HEK293 (cell line): ENCODE results near the gene GAPDHS.
A peak's percentile ranks its signal among the peaks of the same experiment; 100 is the strongest.

Experiments
- CTCF ChIA-PET: fragments of 350-600 bp; formaldehyde crosslinking; extraction: SDS; loops from one replicate; lab custom pipeline; 2021; ENCODE audit warnings: antibody characterized with exemption; lab: Yijun Ruan, JAX
- POLR2A ChIA-PET: fragments of 300-600 bp; formaldehyde crosslinking; extraction: SDS; loops from one replicate; lab custom pipeline; 2020; ENCODE audit warnings: antibody characterized with exemption, inconsistent platforms; lab: Yijun Ruan, JAX
- H3K27ac ChIP-seq: fragments of 200-500 bp; sonication (Bioruptor generic); 2 replicates; pipeline ENCODE4 v1.5.1; 2014; ENCODE audit warnings: low read depth, low read length, control low read depth, inconsistent platforms; ENCODE audit errors: extremely low read depth
- H3K36me3 ChIP-seq, 2 experiments: fragments of 200-500 bp in 1 of 2; sonication (Bioruptor generic) in 1 of 2; 1 replicate in 1 of 2; 2 replicates in 1 of 2; pipeline ENCODE4 v1.5.1; 2014 to 2017; ENCODE audit warnings: inconsistent platforms in 2 of 2, low read length in 2 of 2; ENCODE audit not compliant: control insufficient read depth in 2 of 2, insufficient read depth in 1 of 2
- H3K4me1 ChIP-seq: fragments of 200-500 bp; sonication (Bioruptor generic); 2 replicates; pipeline ENCODE4 v1.5.1; 2014; ENCODE audit warnings: mild to moderate bottlenecking, low read length, inconsistent platforms; ENCODE audit not compliant: control insufficient read depth, insufficient read depth
- H3K4me3 ChIP-seq: 2 replicates; pipeline ENCODE4 v1.5.1; 2011; ENCODE audit warnings: low read depth, mild to moderate bottlenecking, control low read depth, low read length, moderate library complexity
- H3K9me3 ChIP-seq: fragments of 200-500 bp; sonication (Bioruptor generic); 2 replicates; pipeline ENCODE4 v1.5.1; 2014; ENCODE audit warnings: low read depth, low read length, inconsistent platforms; ENCODE audit not compliant: control insufficient read depth, insufficient read depth
- BCL11A ChIP-seq: fragments of 450-650 bp; formaldehyde crosslinking; IDR thresholded peaks from 2 replicates; pipeline ENCODE4 v1.5.1; 2016; ENCODE audit warnings: low read depth, missing biosample characterization, missing genetic modification characterization
- EGR2 ChIP-seq: fragments of 450-650 bp; formaldehyde crosslinking; IDR thresholded peaks from 2 replicates; pipeline ENCODE4 v1.5.1; 2016; ENCODE audit warnings: low read depth, missing biosample characterization, missing genetic modification characterization
- GLIS1 ChIP-seq: fragments of 450-650 bp; formaldehyde crosslinking; IDR thresholded peaks from 2 replicates; pipeline ENCODE4 v1.5.1; 2016; ENCODE audit warnings: missing biosample characterization, missing genetic modification characterization
- HOXC10 ChIP-seq: sonication (generic); formaldehyde crosslinking; IDR thresholded peaks from 2 replicates; pipeline ENCODE4 v1.8.1; 2023; ENCODE audit warnings: mild to moderate bottlenecking, missing genetic modification reagents
- KLF17 ChIP-seq: fragments of 450-650 bp; formaldehyde crosslinking; IDR thresholded peaks from 2 replicates; pipeline ENCODE4 v1.5.1; 2016; ENCODE audit warnings: missing biosample characterization, missing genetic modification characterization
- KLF7 ChIP-seq: fragments of 450-650 bp; formaldehyde crosslinking; IDR thresholded peaks from 2 replicates; pipeline ENCODE4 v1.5.1; 2016; ENCODE audit warnings: missing biosample characterization, missing genetic modification characterization, borderline replicate concordance
- KLF8 ChIP-seq: fragments of 450-650 bp; formaldehyde crosslinking; IDR thresholded peaks from 2 replicates; pipeline ENCODE4 v1.5.1; 2016; ENCODE audit warnings: missing biosample characterization, missing genetic modification characterization
- MEIS1 ChIP-seq: sonication (generic); formaldehyde crosslinking; IDR thresholded peaks from 2 replicates; pipeline ENCODE4 v1.8.1; 2022; ENCODE audit warnings: missing genetic modification reagents, mild to moderate bottlenecking, borderline replicate concordance
- RBAK ChIP-seq: fragments of 450-650 bp; formaldehyde crosslinking; IDR thresholded peaks from 2 replicates; pipeline ENCODE4 v1.5.1; 2016; ENCODE audit warnings: missing biosample characterization, missing genetic modification characterization
- YY2 ChIP-seq: fragments of 450-650 bp; formaldehyde crosslinking; IDR thresholded peaks from 2 replicates; pipeline ENCODE4 v1.5.1; 2016; ENCODE audit warnings: missing biosample characterization, missing genetic modification characterization
- ZBTB17 ChIP-seq: fragments of 450-650 bp; formaldehyde crosslinking; IDR thresholded peaks from 2 replicates; pipeline ENCODE4 v1.5.1; 2016; ENCODE audit warnings: missing biosample characterization, missing genetic modification characterization
- ZBTB26 ChIP-seq: fragments of 450-650 bp; formaldehyde crosslinking; optimal IDR thresholded peaks from 2 replicates; pipeline ENCODE3; 2016; ENCODE audit warnings: missing biosample characterization, mild to moderate bottlenecking, missing genetic modification characterization
- ZFHX2 ChIP-seq: fragments of 450-650 bp; formaldehyde crosslinking; conservative IDR thresholded peaks from 2 replicates; pipeline ENCODE4 v1.5.1; 2016; ENCODE audit warnings: missing biosample characterization, missing genetic modification characterization
- ZFP69B ChIP-seq: fragments of 450-650 bp; formaldehyde crosslinking; IDR thresholded peaks from 2 replicates; pipeline ENCODE4 v1.5.1; 2016; ENCODE audit warnings: missing biosample characterization, missing genetic modification characterization
- ZNF114 ChIP-seq: fragments of 450-650 bp; formaldehyde crosslinking; IDR thresholded peaks from 2 replicates; pipeline ENCODE4 v1.5.0; 2017; ENCODE audit warnings: missing biosample characterization, missing genetic modification characterization
- ZNF121 ChIP-seq: fragments of 450-650 bp; formaldehyde crosslinking; IDR thresholded peaks from 2 replicates; pipeline ENCODE4 v1.5.1; 2016; ENCODE audit warnings: missing biosample characterization, missing genetic modification characterization
- ZNF221 ChIP-seq: fragments of 450-650 bp; formaldehyde crosslinking; IDR thresholded peaks from 2 replicates; pipeline ENCODE4 v1.5.1; 2017; ENCODE audit warnings: missing biosample characterization, missing genetic modification characterization, borderline replicate concordance
- ZNF292 ChIP-seq: fragments of 450-650 bp; formaldehyde crosslinking; IDR thresholded peaks from 2 replicates; pipeline ENCODE4 v1.5.1; 2016; ENCODE audit warnings: low read depth, missing biosample characterization, missing genetic modification characterization, borderline replicate concordance
- ZNF302 ChIP-seq: fragments of 450-650 bp; formaldehyde crosslinking; IDR thresholded peaks from 2 replicates; pipeline ENCODE4 v1.5.1; 2016; ENCODE audit warnings: missing biosample characterization, missing genetic modification characterization, low read depth
- ZNF37A ChIP-seq: fragments of 450-650 bp; IDR thresholded peaks from 2 replicates; pipeline ENCODE4 v1.5.1; 2018; ENCODE audit warnings: missing biosample characterization, missing genetic modification characterization
- ZNF398 ChIP-seq: fragments of 450-650 bp; formaldehyde crosslinking; IDR thresholded peaks from 2 replicates; pipeline ENCODE4 v1.5.1; 2017; ENCODE audit warnings: missing biosample characterization, missing genetic modification characterization
- ZNF423 ChIP-seq: fragments of 450-650 bp; formaldehyde crosslinking; IDR thresholded peaks from 2 replicates; pipeline ENCODE4 v1.5.1; 2016; ENCODE audit warnings: missing biosample characterization, missing genetic modification characterization
- ZNF501 ChIP-seq: fragments of 450-650 bp; formaldehyde crosslinking; IDR thresholded peaks from 2 replicates; pipeline ENCODE4 v1.5.1; 2016; ENCODE audit warnings: missing biosample characterization, missing genetic modification characterization
- ZNF521 ChIP-seq: fragments of 450-650 bp; formaldehyde crosslinking; IDR thresholded peaks from 2 replicates; pipeline ENCODE4 v1.5.1; 2017; ENCODE audit warnings: missing biosample characterization, mild to moderate bottlenecking, missing genetic modification characterization
- ZNF623 ChIP-seq: fragments of 450-650 bp; formaldehyde crosslinking; IDR thresholded peaks from 2 replicates; pipeline ENCODE4 v1.5.1; 2016; ENCODE audit warnings: missing biosample characterization, missing genetic modification characterization
- ZNF645 ChIP-seq: fragments of 450-650 bp; formaldehyde crosslinking; IDR thresholded peaks from 2 replicates; pipeline ENCODE4; 2016; ENCODE audit warnings: missing biosample characterization, missing genetic modification characterization
- ZNF660 ChIP-seq: fragments of 450-650 bp; IDR thresholded peaks from 2 replicates; pipeline ENCODE4 v1.5.1; 2018; ENCODE audit warnings: missing biosample characterization, mild to moderate bottlenecking, missing genetic modification characterization
- ZNF777 ChIP-seq: fragments of 450-650 bp; formaldehyde crosslinking; IDR thresholded peaks from 2 replicates; pipeline ENCODE4 v1.5.1; 2017; ENCODE audit warnings: missing biosample characterization, missing genetic modification characterization, borderline replicate concordance
- ZNF837 ChIP-seq: fragments of 450-650 bp; formaldehyde crosslinking; IDR thresholded peaks from 2 replicates; pipeline ENCODE4 v1.5.1; 2016; ENCODE audit warnings: missing biosample characterization, missing genetic modification characterization
- ZNF843 ChIP-seq: fragments of 450-650 bp; formaldehyde crosslinking; IDR thresholded peaks from 2 replicates; pipeline ENCODE4 v1.5.1; 2016; ENCODE audit warnings: missing biosample characterization, missing genetic modification characterization

The GAPDHS gene

GRCh38 chr19:35525873-35526272 is 7.4 kb upstream of the GAPDHS start:
- H3K36me3 ChIP-seq: no peaks in the 10 kb centered on the region; a peak in 1 of 3 replicates
- no peak overlapping the region for H3K27ac ChIP-seq
- ChIA-PET POLR2A (interaction anchor here (0.7 to 0.9 kb wide), 3 partner anchors 11 to 1305 kb away, joined by 3 to 4 read pairs (median 3); no protein-coding TSS in a partner anchor), CTCF (interaction anchor here (0.6 to 1.4 kb wide), 4 partner anchors 14 to 173 kb away, joined by 4 to 7 read pairs (median 4); no protein-coding TSS in a partner anchor)
- H3K4me1 ChIP-seq: 0 out of 2 replicates have a peak, but pooled peaks cover 3% of the 10 kb centered on the region
- TF ChIP-seq ZNF837 (tag by site-specific recombination): no peak
- peak; percentile 94 for TF ChIP-seq ZNF623
- TF ChIP-seq ZNF777 (tag by site-specific recombination): no peak
- TF ChIP-seq, all 188 proteins: peak for 1
- Histone ChIP-seq H3K9me3 (no peaks in the 10 kb centered on the region), H3K4me3 (no peak overlapping the region)

GRCh38 chr19:35528218-35529038 is 4.8 kb upstream of the GAPDHS start, which contains the start of gene SBSN:
Gene SBSN, minus strand, starts transcription at chr19:35528311. Its CDS starts 30 bp downstream, at chr19:35528281.
- Histone ChIP-seq H3K4me1 (no peaks in the 10 kb centered on the region), H3K4me3 (no peak within 1 kb of the TSS), H3K9me3 (no peaks in the 10 kb centered on the region), H3K36me3 (no peaks in the 10 kb centered on the region; a peak in 1 of 3 replicates), H3K27ac (no peak within 1 kb of the TSS)
- ChIA-PET POLR2A (interaction anchor here (4.3 kb wide), 1 partner anchor 19 kb away, joined by 18 read pairs; no protein-coding TSS in a partner anchor), CTCF (interaction anchor here (0.7 to 2.0 kb wide), 3 partner anchors 18 to 55 kb away, joined by 3 to 19 read pairs (median 8); no protein-coding TSS in a partner anchor)
- no peak for TF ChIP-seq ZNF37A
- no peak for TF ChIP-seq ZNF114
- TF ChIP-seq ZNF292: no peak
- TF ChIP-seq HOXC10: no peak
- no peak for TF ChIP-seq ZFP69B (tag by site-specific recombination)
- TF ChIP-seq KLF8 (tag by site-specific recombination): no peak
- no peak for TF ChIP-seq RBAK (tag by site-specific recombination)
- TF ChIP-seq BCL11A: no peak
- peak; percentile 60 for TF ChIP-seq ZFHX2 (tag by site-specific recombination)
- no peak for TF ChIP-seq KLF7 (tag by site-specific recombination)
- TF ChIP-seq MEIS1 (CRISPR knock-in tag): no peak
- TF ChIP-seq ZNF221 (tag by site-specific recombination): no peak
- no peak for TF ChIP-seq ZNF660
- TF ChIP-seq YY2 (tag by site-specific recombination): no peak
- TF ChIP-seq KLF17 (tag by site-specific recombination): 0 out of 2 replicates have a peak, but pooled peaks have one; percentile 19
- TF ChIP-seq ZNF843 (tag by site-specific recombination): no peak
- TF ChIP-seq ZNF501: no peak
- peak; percentile 15; the same call in 1 of the 2 replicates for TF ChIP-seq ZNF398 (tag by site-specific recombination)
- no peak for TF ChIP-seq ZBTB26
- peak; percentile 37; the same call in 1 of the 2 replicates for TF ChIP-seq GLIS1 (tag by site-specific recombination)
- peak; percentile 98 for TF ChIP-seq ZNF623
- TF ChIP-seq ZNF521: no peak
- TF ChIP-seq ZNF423 (tag by site-specific recombination): no peak
- no peak for TF ChIP-seq ZNF777 (tag by site-specific recombination)
- no peak for TF ChIP-seq ZNF121 (tag by site-specific recombination)
- no peak for TF ChIP-seq ZNF645 (tag by site-specific recombination)
- TF ChIP-seq ZBTB17 (tag by site-specific recombination): peak; percentile 25; the same call in 1 of the 2 replicates
- TF ChIP-seq EGR2 (tag by site-specific recombination): peak; percentile 86
- no peak for TF ChIP-seq ZNF302 (tag by site-specific recombination)
